Dermis lymphatic vessel endothelial cell (primary cell): Measurements from ENCODE around the gene EDN3. TPM values are rescaled to one million over a fixed set of nuclear protein-coding genes. Genes with fewer than 3 reads are reported as not detected.

Experiments used
- total RNA-seq: library from RNA; depleted of rRNA; stranded (reverse); fragments of >200 nt; gene quantifications from 2 replicates; pipeline ENCODE4 v1.2.1, GENCODE V29; 2014

EDN3 gene
- total RNA-seq = not detected in 2 replicates

DNA sequence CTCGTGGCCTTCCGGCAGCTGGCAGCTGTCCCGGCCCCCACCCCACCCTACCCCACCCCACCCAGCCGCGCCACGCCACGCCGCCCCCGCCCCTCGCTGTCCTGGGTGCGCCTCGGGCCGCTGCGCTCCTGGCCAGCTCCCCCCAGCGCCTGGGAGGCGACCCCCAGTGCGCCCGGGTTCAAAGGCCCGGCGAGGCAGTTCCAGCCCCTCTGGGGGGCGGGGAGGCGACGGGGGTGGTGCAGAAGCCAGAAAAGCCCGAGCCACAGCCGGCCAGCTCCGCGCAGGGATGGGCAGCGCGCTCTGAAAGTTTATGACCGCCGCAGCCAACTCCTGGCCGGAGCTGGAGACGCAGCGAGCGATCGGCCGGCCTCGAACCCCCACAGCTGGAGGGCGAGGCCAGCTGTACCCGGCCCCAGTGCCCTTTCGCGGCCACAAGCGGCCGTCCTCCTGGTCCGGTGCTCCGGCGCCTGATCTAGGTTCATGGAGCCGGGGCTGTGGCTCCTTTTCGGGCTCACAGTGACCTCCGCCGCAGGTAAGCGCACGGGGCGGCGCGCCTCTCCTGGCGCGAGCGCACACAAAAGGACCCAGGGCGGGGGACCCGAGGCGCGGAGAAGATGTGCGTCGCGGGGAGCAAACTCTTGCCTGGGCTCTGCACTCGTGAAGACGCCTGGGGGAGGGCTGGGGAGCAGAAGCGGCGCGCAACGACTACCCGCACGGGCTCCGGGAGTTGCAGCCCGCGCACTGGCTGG, at the start of gene EDN3:
Gene EDN3, plus strand, starts transcription at position 279 of the 749 bp plus-strand sequence. Its CDS starts 202 bp downstream, at position 481.

Other genes with a start within 250 kb of the EDN3 start
- 0.17 and 0.22 TPM in 2 replicates for gene ZNF831, start 136.8 kb upstream of the EDN3 start, total RNA-seq